ENCODE measurements around the gene LGI1. TPM values are rescaled to one million over a fixed set of nuclear protein-coding genes. Genes with fewer than 3 reads are reported as not detected.

Gene LGI1
- total and polyA plus RNA-seq, 2 of the 8 experiments (the other 6 are each of a cell fraction or from before 2014, with no cell fraction given) = 0.15 TPM; not detected in 1

DNA sequence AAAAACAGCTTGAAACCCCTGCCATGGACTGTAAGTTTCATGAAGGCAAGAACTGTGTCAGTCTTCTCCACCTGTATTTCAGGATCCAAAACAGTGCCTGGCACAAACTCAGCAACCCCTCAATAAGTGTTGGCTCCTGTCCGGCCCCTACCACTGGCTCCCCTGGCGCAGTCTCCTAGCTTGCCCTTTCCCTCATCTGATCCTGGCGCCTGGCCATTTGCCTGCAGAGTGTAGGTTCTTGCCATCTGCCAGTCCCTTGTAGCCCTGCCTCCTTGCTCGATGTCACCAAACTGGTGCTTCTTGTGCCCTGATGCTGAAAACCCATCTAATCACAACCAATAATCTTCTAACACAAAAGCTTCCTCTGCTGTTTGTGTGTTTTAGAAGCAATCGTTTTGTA lies 60.4 kb downstream of the LGI1 start:
- Histone ChIP-seq H4K91ac (replicated peaks; ENCODE audit: insufficient read length, low read length) (no peak overlapping the region), H3K4ac (replicated peaks; ENCODE audit: insufficient read length, low read depth, low read length) (no peak overlapping the region), H3K4me3 (ENCODE audit: extremely low read depth in 1 of 4, insufficient read depth in 2 of 4, low read depth in 3 of 4, low read length in 4 of 4) (no peak overlapping the region), H2BK20ac (ENCODE audit: low read length) (no peak overlapping the region), H3K9ac (replicated peaks in 1 of 4; ENCODE audit: extremely low read depth in 1 of 4, low read depth in 3 of 4, low read length in 3 of 4) (no peak overlapping the region), H3K79me2 (ENCODE audit: control insufficient read depth in 1 of 2, insufficient read depth in 2 of 2, low read length in 2 of 2) (no peaks in the 10 kb centered on the region), H2BK120ac (replicated peaks; ENCODE audit: low read depth, low read length) (no peak overlapping the region), H2BK15ac (ENCODE audit: low read length) (no peak overlapping the region), H3K18ac (ENCODE audit: extremely low read depth, low read length) (no peak overlapping the region), H2BK12ac (ENCODE audit: low read depth, low read length) (no peak overlapping the region), H3K14ac (ENCODE audit: insufficient read length) (no peak overlapping the region), H3K79me1 (ENCODE audit: low read depth, low read length) (no peaks in the 10 kb centered on the region), H3K56ac (replicated peaks; ENCODE audit: insufficient read length, low read depth, low read length) (no peak overlapping the region), H4K20me1 (replicated peaks in 1 of 2; ENCODE audit: control insufficient read depth in 1 of 2, insufficient read depth in 2 of 2, low read length in 2 of 2) (no peaks in the 10 kb centered on the region), H3K36me3 (ENCODE audit: control insufficient read depth in 2 of 4, insufficient read depth in 4 of 4, low read length in 3 of 4) (no peaks in the 10 kb centered on the region), H3K27me3 (replicated peaks in 1 of 4; ENCODE audit: control insufficient read depth in 3 of 4, extremely low read depth in 1 of 4, insufficient read depth in 3 of 4, low read length in 3 of 4) (no peaks in the 10 kb centered on the region), H3K9me3 (ENCODE audit: insufficient read depth in 2 of 2, low read depth in 1 of 2, low read length in 1 of 2) (no peaks in the 10 kb centered on the region), H2AFZ (ENCODE audit: low read length) (no peak overlapping the region), H2BK5ac (ENCODE audit: low read depth, low read length) (no peak overlapping the region), H4K8ac (ENCODE audit: extremely low read depth, insufficient read depth, low read length) (no peak overlapping the region), H3K4me1 (replicated peaks in 1 of 4; ENCODE audit: control insufficient read depth in 3 of 4, insufficient read depth in 4 of 4, low read length in 3 of 4) (peaks cover 0 to 2% (median under 1%) of the 10 kb centered on the region in 4 experiments; a peak in 2 of 7 replicates), H4K5ac (ENCODE audit: insufficient read length, low read depth, low read length) (no peak overlapping the region), H3K27ac (ENCODE audit: low read depth, low read length) (no peak overlapping the region), H2AK5ac (ENCODE audit: low read depth, low read length) (no peak overlapping the region), H3K23ac (ENCODE audit: insufficient read length) (no peak overlapping the region), H3K23me2 (ENCODE audit: low read depth, low read length) (no peaks in the 10 kb centered on the region), H3K4me2 (ENCODE audit: insufficient read depth in 1 of 2, low read depth in 2 of 2, low read length in 2 of 2) (no peak overlapping the region)
- 91% methylated on average over 5 of the region's 5 CpGs; no CpG with 5 or more reads in 1 of the 2 experiments for WGBS, 2 experiments (ENCODE audit: extremely low coverage in 1 of 2, insufficient coverage in 1 of 2, insufficient read length in 1 of 2, insufficient replicate concordance in 2 of 2, low coverage in 1 of 2, low lambda C conversion rate in 2 of 2, missing lambda C conversion rate in 1 of 2)
- FAIRE-seq = no peak
- no peak for DNase-seq (ENCODE audit: low read depth in 1 of 2, low spot score in 2 of 2)
- TF ChIP-seq YY1 (IDR thresholded peaks at IDR 0.05; ENCODE audit: low read depth, low read length) = no peak
- TF ChIP-seq CHD2 (IDR thresholded peaks at IDR 0.05; ENCODE audit: low read length) = no peak
- no peak for TF ChIP-seq JUND (IDR thresholded peaks at IDR 0.05; ENCODE audit: low read length)
- no peak for TF ChIP-seq SRF (IDR thresholded peaks at IDR 0.05; ENCODE audit: low read depth, low read length)
- TF ChIP-seq, protein P1, sequence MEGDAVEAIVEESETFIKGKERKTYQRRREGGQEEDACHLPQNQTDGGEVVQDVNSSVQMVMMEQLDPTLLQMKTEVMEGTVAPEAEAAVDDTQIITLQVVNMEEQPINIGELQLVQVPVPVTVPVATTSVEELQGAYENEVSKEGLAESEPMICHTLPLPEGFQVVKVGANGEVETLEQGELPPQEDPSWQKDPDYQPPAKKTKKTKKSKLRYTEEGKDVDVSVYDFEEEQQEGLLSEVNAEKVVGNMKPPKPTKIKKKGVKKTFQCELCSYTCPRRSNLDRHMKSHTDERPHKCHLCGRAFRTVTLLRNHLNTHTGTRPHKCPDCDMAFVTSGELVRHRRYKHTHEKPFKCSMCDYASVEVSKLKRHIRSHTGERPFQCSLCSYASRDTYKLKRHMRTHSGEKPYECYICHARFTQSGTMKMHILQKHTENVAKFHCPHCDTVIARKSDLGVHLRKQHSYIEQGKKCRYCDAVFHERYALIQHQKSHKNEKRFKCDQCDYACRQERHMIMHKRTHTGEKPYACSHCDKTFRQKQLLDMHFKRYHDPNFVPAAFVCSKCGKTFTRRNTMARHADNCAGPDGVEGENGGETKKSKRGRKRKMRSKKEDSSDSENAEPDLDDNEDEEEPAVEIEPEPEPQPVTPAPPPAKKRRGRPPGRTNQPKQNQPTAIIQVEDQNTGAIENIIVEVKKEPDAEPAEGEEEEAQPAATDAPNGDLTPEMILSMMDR (IDR thresholded peaks at IDR 0.05; ENCODE audit: control extremely low read depth in 1 of 3, insufficient read depth in 1 of 3, low read depth in 1 of 3, low read length in 3 of 3) = no peak
- TF ChIP-seq TAF1 (IDR thresholded peaks at IDR 0.05; ENCODE audit: low read depth, low read length) = no peak
- TF ChIP-seq BRCA1 (IDR thresholded peaks at IDR 0.05; ENCODE audit: low read depth, low read length) = no peak
- TF ChIP-seq RXRA (IDR thresholded peaks at IDR 0.05; ENCODE audit: insufficient read depth, low read depth, low read length) = no peak
- no peak for TF ChIP-seq PHF8 (conservative IDR thresholded peaks at IDR 0.05; ENCODE audit: low read depth, low read length)
- ChIA-PET CTCF (ENCODE audit: partially characterized antibody) (interaction anchor here (0.7 to 9.5 kb wide), 8 partner anchors 28 to 103 kb away, joined by 3 to 287 read pairs (median 4); partner anchors contain the start of gene SLC35G1), POLR2A (ENCODE audit: partially characterized antibody) (no interaction called here)
